ENCODE measurements around the gene TMED9. TPM values are rescaled to one million over a fixed set of nuclear protein-coding genes. Genes with fewer than 3 reads are reported as not detected.

Gene TMED9
- total and polyA plus RNA-seq, 2 donors (not counting 3 experiments of a cell fraction or from before 2014, with no cell fraction given) = 291 to 331 TPM

DNA sequence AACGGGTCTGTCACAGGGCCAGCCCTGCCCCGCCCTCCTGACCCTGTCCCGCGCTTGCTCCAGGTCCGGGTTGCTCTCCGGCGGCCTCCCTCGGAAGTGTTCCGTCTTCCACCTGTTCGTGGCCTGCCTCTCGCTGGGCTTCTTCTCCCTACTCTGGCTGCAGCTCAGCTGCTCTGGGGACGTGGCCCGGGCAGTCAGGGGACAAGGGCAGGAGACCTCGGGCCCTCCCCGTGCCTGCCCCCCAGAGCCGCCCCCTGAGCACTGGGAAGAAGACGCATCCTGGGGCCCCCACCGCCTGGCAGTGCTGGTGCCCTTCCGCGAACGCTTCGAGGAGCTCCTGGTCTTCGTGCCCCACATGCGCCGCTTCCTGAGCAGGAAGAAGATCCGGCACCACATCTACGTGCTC is 12.1 kb downstream of the TMED9 start:
- Histone ChIP-seq H3K9ac (replicated peaks; ENCODE audit: extremely low read depth, insufficient read depth, low read length) (no peak overlapping the region), H3K9me3 (replicated peaks; ENCODE audit: control insufficient read depth, insufficient read depth, low read length) (no peaks in the 10 kb centered on the region), H4K20me1 (replicated peaks; ENCODE audit: control insufficient read depth, extremely low read depth, insufficient read depth, low read length) (no peaks in the 10 kb centered on the region), H3K4me1 (ENCODE audit: control insufficient read depth, extremely low read depth, insufficient read depth, low read length) (peaks cover 8% of the 10 kb centered on the region), H3K79me2 (ENCODE audit: control insufficient read depth, insufficient read depth, low read length) (peaks cover 5% of the 10 kb centered on the region), H2AFZ (ENCODE audit: low read depth, low read length) (no peak overlapping the region), H3K4me3 (replicated peaks in 1 of 3; ENCODE audit: insufficient read depth in 1 of 3, low read depth in 1 of 3, low read length in 3 of 3) (no peak overlapping the region), H3K27ac (ENCODE audit: insufficient read depth, low read depth, low read length) (no peak overlapping the region), H3K36me3 (ENCODE audit: control insufficient read depth in 2 of 2, extremely low read depth in 1 of 2, insufficient read depth in 2 of 2, low read length in 2 of 2) (peaks cover 0 to 7% of the 10 kb centered on the region in 2 experiments), H3K27me3 (ENCODE audit: control insufficient read depth in 2 of 2, insufficient read depth in 2 of 2, low read length in 2 of 2) (no peaks in the 10 kb centered on the region), H3K9me1 (replicated peaks; ENCODE audit: control insufficient read depth, extremely low read depth, insufficient read depth, low read length) (no peaks in the 10 kb centered on the region), H3K4me2 (ENCODE audit: insufficient read depth, low read length) (no peak overlapping the region)
- dilution Hi-C loops (cut with MboI; ENCODE audit: extremely low pct_ligation_motif_present, low sequenced_read_pairs) (no loop called here), intact Hi-C loops (cut with micrococcal nuclease) (no loop called here)
- FAIRE-seq (no peak), DNase-seq (ENCODE audit: low read depth, low spot score) (no peak)
- no peak for TF ChIP-seq POLR2AphosphoS5 (IDR thresholded peaks at IDR 0.05; ENCODE audit: insufficient read depth, low read depth, low read length)
- no peak for TF ChIP-seq CTCF (IDR thresholded peaks at IDR 0.05; ENCODE audit: extremely low read depth in 1 of 2, insufficient read depth in 1 of 2, low read depth in 1 of 2, low read length in 2 of 2)
- TF ChIP-seq, protein P1, sequence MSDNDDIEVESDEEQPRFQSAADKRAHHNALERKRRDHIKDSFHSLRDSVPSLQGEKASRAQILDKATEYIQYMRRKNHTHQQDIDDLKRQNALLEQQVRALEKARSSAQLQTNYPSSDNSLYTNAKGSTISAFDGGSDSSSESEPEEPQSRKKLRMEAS (IDR thresholded peaks at IDR 0.05; ENCODE audit: insufficient read depth, insufficient read length) = no peak
- no peak for TF ChIP-seq FOS (IDR thresholded peaks at IDR 0.05; ENCODE audit: borderline replicate concordance, insufficient read depth, low read length)
- TF ChIP-seq GATA2 (IDR thresholded peaks at IDR 0.05; ENCODE audit: insufficient read depth, insufficient read length, low read depth, low read length) = no peak
- no peak for TF ChIP-seq EZH2 (IDR thresholded peaks at IDR 0.05; ENCODE audit: borderline replicate concordance, low read depth, low read length, severe bottlenecking)
- no peak for TF ChIP-seq MYC (IDR thresholded peaks at IDR 0.05; ENCODE audit: low read depth, low read length)
- no peak for TF ChIP-seq JUN (IDR thresholded peaks at IDR 0.05; ENCODE audit: borderline replicate concordance, insufficient read depth, insufficient read length, low read depth)
- TF ChIP-seq POLR2A (IDR thresholded peaks at IDR 0.05; ENCODE audit: low read depth, low read length) = no peak
- no TSS peak for BruUV-seq (replicated peaks)
- POLR2A ChIA-PET = no interaction called here
- CTCF ChIA-PET = no interaction called here
